Neutrophil (primary cell): ENCODE measurements around the gene TNS2.

Experiments
- H3K27ac ChIP-seq: fragments of 200-600 bp; sonication (generic); 2 replicates; pipeline ENCODE4 v1.5.1; 2016; ENCODE audit warnings: mild to moderate bottlenecking, moderate library complexity
- H3K27me3 ChIP-seq: fragments of 200-600 bp; sonication (generic); 2 replicates; pipeline ENCODE4 v1.6.0; 2016; ENCODE audit warnings: mild to moderate bottlenecking
- H3K36me3 ChIP-seq: fragments of 200-600 bp; sonication (generic); 2 replicates; pipeline ENCODE4 v1.5.1; 2017
- H3K4me1 ChIP-seq, 2 experiments: fragments of 200-600 bp in 1 of 2; sonication (generic) in 1 of 2; 1 replicate in 1 of 2; 2 replicates in 1 of 2; pipeline versions ENCODE4 v1.5.1 to v1.6.1; 2013 to 2016; ENCODE audit warnings: low read depth in 1 of 2, low read length in 1 of 2, mild to moderate bottlenecking in 1 of 2, moderate library complexity in 1 of 2; ENCODE audit not compliant: control insufficient read depth in 1 of 2, insufficient read depth in 1 of 2
- H3K4me3 ChIP-seq, 2 experiments: fragments of 200-600 bp in 1 of 2; sonication (generic) in 1 of 2; 1 replicate in 1 of 2; 2 replicates in 1 of 2; pipeline ENCODE4 v1.5.1; 2013 to 2016; ENCODE audit warnings: low read depth in 1 of 2, low read length in 1 of 2, mild to moderate bottlenecking in 1 of 2, moderate library complexity in 1 of 2
- H3K9me3 ChIP-seq: fragments of 200-600 bp; sonication (generic); 2 replicates; pipeline ENCODE4 v1.5.1; 2016
- TF ChIP-seq, protein P1 (sequence below): fragments of 200-600 bp; sonication (generic); IDR thresholded peaks from 2 replicates; pipeline ENCODE4 v1.5.1; 2016; ENCODE audit warnings: antibody characterized with exemption

TNS2 gene

DNA sequence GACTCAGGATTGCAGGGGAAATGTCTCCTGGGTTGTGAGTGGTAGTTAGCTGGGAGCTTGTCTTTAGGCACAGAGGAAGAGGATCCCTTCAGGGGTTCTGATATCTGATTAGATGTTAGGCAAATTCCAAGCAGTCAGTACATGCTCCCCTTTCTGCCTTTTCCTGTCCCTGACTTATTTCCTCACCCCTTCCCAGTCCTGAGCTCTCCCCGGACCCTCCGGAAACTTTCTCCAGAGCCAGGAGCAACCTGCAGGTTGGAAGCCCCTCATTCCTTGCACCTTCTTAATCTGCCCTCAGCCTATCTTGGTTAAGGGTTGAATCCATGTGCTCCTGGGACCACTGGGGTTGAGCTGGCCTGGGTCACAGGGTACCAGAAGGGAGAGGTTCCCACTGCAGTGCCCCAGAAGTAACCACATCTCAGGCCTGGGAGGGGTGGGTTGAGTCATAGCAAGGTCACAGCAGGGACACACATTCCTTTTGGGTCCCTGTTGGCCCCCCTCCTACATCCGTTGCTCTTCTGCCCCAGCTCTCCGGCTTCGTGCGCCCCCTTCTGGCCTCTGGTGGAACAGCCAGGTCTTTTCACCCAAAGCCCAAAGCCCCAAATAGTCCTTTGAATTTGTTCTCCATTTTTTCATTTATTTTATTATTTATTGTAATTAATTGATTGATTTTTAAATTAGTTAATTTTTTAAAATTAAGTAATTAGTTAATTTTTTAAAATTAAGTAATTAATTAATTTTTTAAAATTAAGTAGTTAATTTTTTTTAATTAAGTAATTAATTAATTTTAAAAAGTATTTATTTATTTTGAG, 49.4 kb downstream of the TNS2 start:
- H3K4me1 ChIP-seq: peaks cover 32 to 38% of the 10 kb centered on the region in 2 experiments
- H3K27ac ChIP-seq: no peak overlapping the region
- H3K9me3 ChIP-seq: no peaks in the 10 kb centered on the region
- no peaks in the 10 kb centered on the region for H3K36me3 ChIP-seq
- H3K27me3 ChIP-seq: peaks cover 42% of the 10 kb centered on the region
- no peak overlapping the region for H3K4me3 ChIP-seq
- TF ChIP-seq, protein P1, sequence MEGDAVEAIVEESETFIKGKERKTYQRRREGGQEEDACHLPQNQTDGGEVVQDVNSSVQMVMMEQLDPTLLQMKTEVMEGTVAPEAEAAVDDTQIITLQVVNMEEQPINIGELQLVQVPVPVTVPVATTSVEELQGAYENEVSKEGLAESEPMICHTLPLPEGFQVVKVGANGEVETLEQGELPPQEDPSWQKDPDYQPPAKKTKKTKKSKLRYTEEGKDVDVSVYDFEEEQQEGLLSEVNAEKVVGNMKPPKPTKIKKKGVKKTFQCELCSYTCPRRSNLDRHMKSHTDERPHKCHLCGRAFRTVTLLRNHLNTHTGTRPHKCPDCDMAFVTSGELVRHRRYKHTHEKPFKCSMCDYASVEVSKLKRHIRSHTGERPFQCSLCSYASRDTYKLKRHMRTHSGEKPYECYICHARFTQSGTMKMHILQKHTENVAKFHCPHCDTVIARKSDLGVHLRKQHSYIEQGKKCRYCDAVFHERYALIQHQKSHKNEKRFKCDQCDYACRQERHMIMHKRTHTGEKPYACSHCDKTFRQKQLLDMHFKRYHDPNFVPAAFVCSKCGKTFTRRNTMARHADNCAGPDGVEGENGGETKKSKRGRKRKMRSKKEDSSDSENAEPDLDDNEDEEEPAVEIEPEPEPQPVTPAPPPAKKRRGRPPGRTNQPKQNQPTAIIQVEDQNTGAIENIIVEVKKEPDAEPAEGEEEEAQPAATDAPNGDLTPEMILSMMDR: peak; percentile 87

- H3K27ac ChIP-seq: no peak overlapping the region
- no peak overlapping the region for H3K4me3 ChIP-seq
- H3K4me1 ChIP-seq: peaks cover 32 to 36% of the 10 kb centered on the region in 2 experiments
- H3K9me3 ChIP-seq: no peaks in the 10 kb centered on the region
- no peaks in the 10 kb centered on the region for H3K36me3 ChIP-seq
- TF ChIP-seq, protein P1: no peak
- H3K27me3 ChIP-seq: peaks cover 39% of the 10 kb centered on the region
Measured at GRCh38 chr12:53100466-53101151, 50.7 kb downstream of the TNS2 start.

DNA sequence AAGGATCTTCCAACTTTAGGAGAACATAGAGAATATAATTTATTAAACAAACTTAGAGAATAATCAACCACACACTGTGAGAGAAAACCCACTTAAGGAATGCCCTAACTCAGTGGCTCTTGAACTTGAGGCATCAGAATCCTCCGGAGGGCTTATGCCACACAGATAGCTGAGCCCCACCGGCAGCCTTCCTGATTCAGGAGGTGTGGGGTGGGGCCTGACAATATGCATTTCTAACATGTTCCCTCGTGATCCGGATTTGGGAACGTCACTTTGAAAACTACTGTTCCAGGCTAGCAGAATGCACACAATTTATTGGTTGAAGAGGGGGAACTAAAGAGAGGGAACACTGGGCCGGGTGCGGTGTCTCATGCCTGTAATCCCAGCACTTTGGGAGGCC, 51.4 kb downstream of the TNS2 start:
- H3K27ac ChIP-seq: no peak overlapping the region
- TF ChIP-seq, protein P1: no peak
- H3K36me3 ChIP-seq: no peaks in the 10 kb centered on the region
- peaks cover 32% of the 10 kb centered on the region for H3K27me3 ChIP-seq
- H3K4me1 ChIP-seq: peaks cover 32 to 36% of the 10 kb centered on the region in 2 experiments
- H3K4me3 ChIP-seq: no peak overlapping the region
- H3K9me3 ChIP-seq: no peaks in the 10 kb centered on the region

- peaks cover 23% of the 10 kb centered on the region for H3K27me3 ChIP-seq
- H3K4me3 ChIP-seq: no peak overlapping the region
- no peaks in the 10 kb centered on the region for H3K9me3 ChIP-seq
- peaks cover 30 to 35% of the 10 kb centered on the region in 2 experiments for H3K4me1 ChIP-seq
- peak overlapping the region; percentile 53 for H3K27ac ChIP-seq
- H3K36me3 ChIP-seq: no peaks in the 10 kb centered on the region
- TF ChIP-seq, protein P1: no peak
Measured at GRCh38 chr12:53101931-53102781, 52.3 kb downstream of the TNS2 start.
